Ramos (cell line): ENCODE results near the gene NLRP13.
"Not testable (repeated sequence)": the region's sequence is repeated elsewhere in the genome, so short reads cannot be mapped to it uniquely, and the experiment has no call there.

Experiments
- in situ Hi-C: fragments of 300-500 bp; cut with MboI; formaldehyde crosslinking; loops from one replicate; pipeline ENCODE4 v1.14.3; 2022; ENCODE audit warnings: low sequenced_read_pairs; ENCODE audit not compliant: unreplicated experiment

Gene NLRP13

GRCh38 chr19:55931936-55932386 lies at the start of gene NLRP13:
Gene NLRP13 (minus strand): TSS chr19:55932336. CDS start chr19:55932311, 25 bp downstream.
- in situ Hi-C loops: no loop called here

- in situ Hi-C loops: no loop called here
Measured at GRCh38 chr19:55980415-55980814, 48.3 kb upstream of the NLRP13 start.

GRCh38 chr19:55973982-55974381 lies 41.8 kb upstream of the NLRP13 start:
- in situ Hi-C loops: no loop called here

GRCh38 chr19:55962186-55962585 lies 30.1 kb upstream of the NLRP13 start:
- in situ Hi-C loops: no loop called here

GRCh38 chr19:55959996-55960675 lies 28.0 kb upstream of the NLRP13 start:
- in situ Hi-C loops: no loop called here

- in situ Hi-C loops: no loop called here
Measured at GRCh38 chr19:55958356-55958755, 26.2 kb upstream of the NLRP13 start.

GRCh38 chr19:55956431-55956830 lies 24.3 kb upstream of the NLRP13 start:
- in situ Hi-C loops: no loop called here

- in situ Hi-C loops: not testable (repeated sequence)
Measured at GRCh38 chr19:55950566-55950965, 18.4 kb upstream of the NLRP13 start.

GRCh38 chr19:55947532-55947931 lies 15.4 kb upstream of the NLRP13 start, which contains the start of gene NLRP8:
Gene NLRP8 (plus strand): TSS chr19:55947832.
- in situ Hi-C loops: no loop called here

GRCh38 chr19:55940306-55940705 lies 8.2 kb upstream of the NLRP13 start:
- in situ Hi-C loops: no loop called here

GRCh38 chr19:55939206-55939605 lies 7.1 kb upstream of the NLRP13 start:
- in situ Hi-C loops: no loop called here

- in situ Hi-C loops: no loop called here
Measured at GRCh38 chr19:55935206-55935605, 3.1 kb upstream of the NLRP13 start.

GRCh38 chr19:55930996-55931515 lies 1.1 kb downstream of the NLRP13 start:
- in situ Hi-C loops: no loop called here

- in situ Hi-C loops: not testable (repeated sequence)
Measured at GRCh38 chr19:55929258-55929657, 2.9 kb downstream of the NLRP13 start.

GRCh38 chr19:55927991-55928390 lies 4.1 kb downstream of the NLRP13 start:
- in situ Hi-C loops: no loop called here

- in situ Hi-C loops: no loop called here
Measured at GRCh38 chr19:55923556-55923955, 8.6 kb downstream of the NLRP13 start.

- in situ Hi-C loops: no loop called here
Measured at GRCh38 chr19:55913643-55914268, 18.4 kb downstream of the NLRP13 start.

GRCh38 chr19:55912916-55913315 lies 19.2 kb downstream of the NLRP13 start:
- in situ Hi-C loops: no loop called here

- in situ Hi-C loops: no loop called here
Measured at GRCh38 chr19:55909801-55910200, 22.3 kb downstream of the NLRP13 start.

- in situ Hi-C loops: no loop called here
Measured at GRCh38 chr19:55907746-55908145, 24.4 kb downstream of the NLRP13 start.

GRCh38 chr19:55907286-55907685 lies 24.9 kb downstream of the NLRP13 start:
- in situ Hi-C loops: no loop called here
